Measurements from ENCODE around the gene DOCK2. TPM values are rescaled to one million over a fixed set of nuclear protein-coding genes. Genes with fewer than 3 reads are reported as not detected.

Gene DOCK2
- total RNA-seq (2011; cell fraction: chromatin; rRNA removed; ENCODE audit: low replicate concordance): 21.2 and 25.8 TPM in 2 replicates
- 10.1 and 11.8 TPM in 2 replicates for total RNA-seq (2011; cell fraction: nucleolus; rRNA removed)
- 10.5 and 17.9 TPM in 2 replicates for total RNA-seq (2011; cell fraction: nucleoplasm; rRNA removed)
- 23.2 and 23.7 TPM in 2 replicates for total RNA-seq (2014; rRNA removed)
- 20.2 and 20.5 TPM in 2 replicates for total RNA-seq (2014; rRNA removed; fragmentation: Illumina TruSeq; extraction: Trizol)
- 39.9 and 42.6 TPM in 2 replicates for total RNA-seq (2015; rRNA removed; fragmentation: Illumina TruSeq; extraction: Trizol)
- 28.2 and 29.1 TPM in 2 replicates for total RNA-seq (2021)
- polyA plus RNA-seq (2011; rRNA removed): 9.8 and 35.1 TPM in 2 replicates
- 7.3 and 32.1 TPM in 2 replicates for polyA plus RNA-seq (2011; cell fraction: cytosol; rRNA removed)
- polyA plus RNA-seq (2011; cell fraction: nucleus; rRNA removed): 25.0 and 96.7 TPM in 2 replicates
- 26.6 and 45.1 TPM in 2 replicates for polyA plus RNA-seq (2012)
- polyA plus RNA-seq (2014; fragmentation: Illumina TruSeq; extraction: Trizol): 18.2 and 20.7 TPM in 2 replicates
- polyA plus RNA-seq (2014; fragmentation: Nextera tagmentation; extraction: Ambion mirVana): 1 to 10 TPM; 4.5 to 9.0 TPM
- polyA plus RNA-seq (2014; rRNA removed): 14.0 and 16.5 TPM in 2 replicates
- polyA minus RNA-seq (2011; rRNA and poly(A)+ RNA removed): 30.6 and 103 TPM in 2 replicates
- 14.0 and 36.2 TPM in 2 replicates for polyA minus RNA-seq (2011; cell fraction: cytosol; rRNA and poly(A)+ RNA removed)
- polyA minus RNA-seq (2011; cell fraction: nucleus; rRNA and poly(A)+ RNA removed): 30.3 and 123 TPM in 2 replicates
- percentile 50 among the genes with signal in this experiment for Bru-seq, nascent RNA
- percentile 57 among the genes with signal in this experiment for BruChase-seq, experiment 1, labeled RNA remaining after a 2-hour chase
- BruChase-seq, experiment 2, labeled RNA remaining after a 6-hour chase: percentile 54 among the genes with signal in this experiment
- long read RNA-seq, experiment 1, full-length matches to known transcripts: 2 of 6 reads
- long read RNA-seq, experiment 1, partial matches to known transcripts: 1 of 6 reads
- long read RNA-seq, experiment 1, other reads (novel, unspliced or antisense): 3 of 6 reads
- long read RNA-seq, experiment 2, full-length matches to known transcripts: 1 of 10 reads
- long read RNA-seq, experiment 2, partial matches to known transcripts: 3 of 10 reads
- long read RNA-seq, experiment 2, other reads (novel, unspliced or antisense): 6 of 10 reads
- long read RNA-seq, experiment 3: 0 reads

DNA sequence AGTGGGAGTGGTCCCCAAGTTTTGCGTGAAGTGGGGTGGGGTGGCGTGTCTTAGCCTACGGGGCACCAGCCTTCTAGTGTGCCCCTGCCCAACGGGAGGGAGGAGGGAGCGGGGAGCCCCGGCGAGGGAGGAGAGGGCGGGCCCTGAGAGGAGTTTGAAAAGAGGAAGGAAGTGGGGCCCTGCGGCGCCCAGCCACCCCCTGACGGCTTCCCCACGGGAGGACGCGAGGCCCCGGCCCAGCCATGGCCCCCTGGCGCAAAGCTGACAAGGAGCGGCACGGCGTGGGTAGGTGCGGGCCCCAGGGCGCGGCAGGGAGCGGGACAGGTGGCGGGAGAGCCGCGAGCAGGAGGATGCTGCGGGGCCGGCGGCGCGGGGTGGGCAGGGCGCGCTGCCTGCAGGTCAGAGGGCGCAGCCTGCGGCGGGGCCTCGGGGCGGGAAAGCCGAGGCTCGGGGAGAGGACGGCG is at the start of gene DOCK2:
Gene DOCK2, plus strand, starts transcription at position 191 of the 464 bp plus-strand sequence. Its CDS starts 52 bp downstream, at position 243.
- Histone ChIP-seq H3K27ac (ENCODE audit: extremely low read depth, low read depth, low read length) (peak within 1 kb of the TSS; percentile 45; the same call in 2 of the 3 replicates), H3K4me3 (peak within 1 kb of the TSS; percentile 48), H3K4me2 (ENCODE audit: insufficient read depth, low read length) (peak within 1 kb of the TSS; percentile 80), H3K9me3 (replicated peaks; ENCODE audit: control insufficient read depth, insufficient read depth, low read depth, low read length) (peaks cover 6% of the 10 kb centered on the region; the same call in 1 of the 2 replicates), H3K4me1 (replicated peaks in 1 of 2; ENCODE audit: control insufficient read depth in 2 of 2, insufficient read depth in 2 of 2, low read length in 2 of 2) (peaks cover 0 to 16% of the 10 kb centered on the region in 2 experiments; a peak in 3 of 5 replicates), H3K9me1 (ENCODE audit: control insufficient read depth, insufficient read depth, low read length) (no peaks in the 10 kb centered on the region), H3K27me3 (ENCODE audit: control insufficient read depth in 2 of 2, insufficient read depth in 2 of 2, low read length in 2 of 2) (no peaks in the 10 kb centered on the region), H4K20me1 (replicated peaks; ENCODE audit: control insufficient read depth, insufficient read depth, low read length) (no peaks in the 10 kb centered on the region), H3K79me2 (ENCODE audit: control insufficient read depth, insufficient read depth, low read length) (no peaks in the 10 kb centered on the region; the same call in 2 of the 3 replicates), H3K9ac (ENCODE audit: insufficient read depth in 1 of 2, low read depth in 2 of 2, low read length in 2 of 2) (peak within 1 kb of the TSS; percentile 36 to 85; a peak in 3 of 4 replicates), H3K36me3 (ENCODE audit: control insufficient read depth, insufficient read depth, low read length) (no peaks in the 10 kb centered on the region; the same call in 2 of the 3 replicates), H2AFZ (ENCODE audit: low read depth, low read length) (peak within 1 kb of the TSS; percentile 80)
- BruUV-seq (replicated peaks): no TSS peak
- POLR2A ChIA-PET: no interaction called here
- 2% methylated on average over 33 of the region's 42 CpGs for WGBS (ENCODE audit: insufficient coverage, low coverage, missing lambda C conversion rate)
- DNase-seq (ENCODE audit: extremely low read depth in 1 of 4, low spot score in 3 of 4): peak; percentile 25 to 47 (median 37)
- in situ Hi-C loops (cut with MboI) (no loop called here), intact Hi-C loops (cut with micrococcal nuclease) (no loop called here)
- no peak for FAIRE-seq
- peak; percentile 90 for ATAC-seq
- CTCF ChIA-PET (ENCODE audit: low intra/inter-chr PET ratio): no interaction called here
- TF ChIP-seq ELF1 (tag; IDR thresholded peaks at IDR 0.05): no peak
- TF ChIP-seq LARP7 (IDR thresholded peaks at IDR 0.05): no peak
- no peak for TF ChIP-seq DACH1 (IDR thresholded peaks at IDR 0.05; ENCODE audit: partially characterized antibody)
- TF ChIP-seq DMBX1 (CRISPR knock-in tag; IDR thresholded peaks at IDR 0.05; ENCODE audit: borderline replicate concordance): peak; percentile 25; the same call in 1 of the 2 replicates
- TF ChIP-seq ZNF316 (IDR thresholded peaks at IDR 0.05): no peak
- no peak for TF ChIP-seq RAD51 (IDR thresholded peaks at IDR 0.05; ENCODE audit: borderline replicate concordance, low read depth)
- TF ChIP-seq, protein P1, sequence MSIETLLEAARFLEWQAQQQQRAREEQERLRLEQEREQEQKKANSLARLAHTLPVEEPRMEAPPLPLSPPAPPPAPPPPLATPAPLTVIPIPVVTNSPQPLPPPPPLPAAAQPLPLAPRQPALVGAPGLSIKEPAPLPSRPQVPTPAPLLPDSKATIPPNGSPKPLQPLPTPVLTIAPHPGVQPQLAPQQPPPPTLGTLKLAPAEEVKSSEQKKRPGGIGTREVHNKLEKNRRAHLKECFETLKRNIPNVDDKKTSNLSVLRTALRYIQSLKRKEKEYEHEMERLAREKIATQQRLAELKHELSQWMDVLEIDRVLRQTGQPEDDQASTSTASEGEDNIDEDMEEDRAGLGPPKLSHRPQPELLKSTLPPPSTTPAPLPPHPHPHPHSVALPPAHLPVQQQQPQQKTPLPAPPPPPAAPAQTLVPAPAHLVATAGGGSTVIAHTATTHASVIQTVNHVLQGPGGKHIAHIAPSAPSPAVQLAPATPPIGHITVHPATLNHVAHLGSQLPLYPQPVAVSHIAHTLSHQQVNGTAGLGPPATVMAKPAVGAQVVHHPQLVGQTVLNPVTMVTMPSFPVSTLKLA (conservative IDR thresholded peaks at IDR 0.05): no peak
- no peak for TF ChIP-seq SP2 (IDR thresholded peaks at IDR 0.05; ENCODE audit: extremely low read depth, low read depth, low read length, poor library complexity, severe bottlenecking)
- no peak for TF ChIP-seq MAFG (tag; conservative IDR thresholded peaks at IDR 0.05)
- TF ChIP-seq, protein P2, sequence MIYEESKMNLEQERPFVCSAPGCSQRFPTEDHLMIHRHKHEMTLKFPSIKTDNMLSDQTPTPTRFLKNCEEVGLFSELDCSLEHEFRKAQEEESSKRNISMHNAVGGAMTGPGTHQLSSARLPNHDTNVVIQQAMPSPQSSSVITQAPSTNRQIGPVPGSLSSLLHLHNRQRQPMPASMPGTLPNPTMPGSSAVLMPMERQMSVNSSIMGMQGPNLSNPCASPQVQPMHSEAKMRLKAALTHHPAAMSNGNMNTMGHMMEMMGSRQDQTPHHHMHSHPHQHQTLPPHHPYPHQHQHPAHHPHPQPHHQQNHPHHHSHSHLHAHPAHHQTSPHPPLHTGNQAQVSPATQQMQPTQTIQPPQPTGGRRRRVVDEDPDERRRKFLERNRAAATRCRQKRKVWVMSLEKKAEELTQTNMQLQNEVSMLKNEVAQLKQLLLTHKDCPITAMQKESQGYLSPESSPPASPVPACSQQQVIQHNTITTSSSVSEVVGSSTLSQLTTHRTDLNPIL (CRISPR knock-in tag; IDR thresholded peaks at IDR 0.05): no peak
- TF ChIP-seq KLF13 (tag; IDR thresholded peaks at IDR 0.05; ENCODE audit: borderline replicate concordance, low read depth): no peak
- TF ChIP-seq ZNF696 (CRISPR knock-in tag; conservative IDR thresholded peaks at IDR 0.05): no peak
- TF ChIP-seq TEAD1 (CRISPR knock-in tag; IDR thresholded peaks at IDR 0.05): no peak
- TF ChIP-seq POLR2A (conservative IDR thresholded peaks at IDR 0.05): no peak
- no peak for TF ChIP-seq HNRNPH1 (optimal IDR thresholded peaks at IDR 0.05; ENCODE audit: low read depth, low read length)
- peak; percentile 33 for TF ChIP-seq PCBP1 (IDR thresholded peaks at IDR 0.05; ENCODE audit: low read depth, low read length, poor library complexity, severe bottlenecking)
- TF ChIP-seq ZNF23 (CRISPR knock-in tag; IDR thresholded peaks at IDR 0.05): no peak

All from K562 (cell line).